Activated CD4-positive, alpha-beta memory T cell treated with anti-CD3 and anti-CD28 coated beads, Interleukin-2, amount 10 ng/mL, durations not matched to agents 7 days and 5 days (primary cell): Measurements from ENCODE around the gene IQGAP3. TPM values are rescaled to one million over a fixed set of nuclear protein-coding genes. Genes with fewer than 3 reads are reported as not detected.

ENCODE experiments used
- CTCF ChIA-PET: fragments of 350-600 bp; sonication (Branson Sonifier 250); formaldehyde crosslinking; loops from one replicate; lab custom pipeline; 2021; ENCODE audit warnings: antibody characterized with exemption, inconsistent platforms; lab: Charles Lee
- POLR2A ChIA-PET: fragments of 350-600 bp; sonication (Branson Sonifier 250); formaldehyde crosslinking; loops from one replicate; lab custom pipeline; 2021; ENCODE audit warnings: antibody characterized with exemption; lab: Charles Lee
- DNase-seq: peaks from one replicate; pipeline ENCODE4 v3.0.0-alpha.2; 2020
- H3K27ac Mint-ChIP-seq: one replicate; pipeline ENCODE4 v1.8.0; 2021; ENCODE audit warnings: mild to moderate bottlenecking, mixed read lengths
- H3K27me3 Mint-ChIP-seq: one replicate; pipeline ENCODE4 v1.8.0; 2021; ENCODE audit warnings: mixed read lengths
- H3K36me3 Mint-ChIP-seq: one replicate; pipeline ENCODE4 v1.8.0; 2021; ENCODE audit warnings: low read depth, mixed read lengths
- H3K4me1 Mint-ChIP-seq: one replicate; pipeline ENCODE4 v1.8.0; 2021; ENCODE audit warnings: mixed read lengths
- H3K4me3 Mint-ChIP-seq: one replicate; pipeline ENCODE4 v1.8.0; 2021; ENCODE audit warnings: mild to moderate bottlenecking, mixed read lengths
- H3K9me3 Mint-ChIP-seq: one replicate; pipeline ENCODE4 v1.8.0; 2021; ENCODE audit warnings: mixed read lengths
- total RNA-seq, 2 experiments: library from RNA; stranded (reverse); gene quantifications; one replicate each; pipeline ENCODE4 v1.2.3, GENCODE V29; 2021

IQGAP3 gene
- total RNA-seq, 2 experiments from 2014 or later = 18.4 to 19.7 TPM

DNA sequence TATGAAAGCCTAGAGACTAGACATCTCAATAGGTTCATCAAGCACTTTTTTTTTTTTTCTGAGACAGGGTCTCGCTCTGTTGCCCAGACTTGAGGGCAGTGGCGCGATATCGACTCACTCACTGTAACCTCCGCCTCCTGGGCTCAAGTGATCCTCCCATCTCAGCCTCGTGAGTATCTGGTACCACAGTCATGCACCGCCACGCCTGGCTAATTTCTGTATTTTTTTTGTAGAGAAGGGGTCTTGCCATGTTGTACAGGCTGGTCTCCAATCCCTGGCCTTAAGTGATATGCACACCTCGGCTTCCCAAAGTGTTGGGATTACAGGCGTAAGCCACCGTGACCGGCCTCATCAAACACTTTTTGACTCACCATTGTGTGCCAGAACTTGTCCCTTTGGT lies 29.5 kb upstream of the IQGAP3 start:
- Mint-ChIP-seq H3K4me1 (peaks cover 35% of the 10 kb centered on the region), H3K9me3 (no peaks in the 10 kb centered on the region), H3K27ac (no peak overlapping the region), H3K27me3 (no peaks in the 10 kb centered on the region), H3K36me3 (peaks cover 22% of the 10 kb centered on the region), H3K4me3 (peak overlapping the region; percentile 98)
- ChIA-PET POLR2A (interaction anchor here (0.6 to 4.0 kb wide), 5 partner anchors 11 to 145 kb away, joined by 3 to 45 read pairs (median 3); partner anchors contain the start of genes ISG20L2, MEF2D, METTL25B and NAXE), CTCF (interaction anchor here (1.2 to 2.5 kb wide), 3 partner anchors 121 to 216 kb away, joined by 3 to 10 read pairs (median 6); no protein-coding TSS in a partner anchor)
- DNase-seq = no peak

DNA sequence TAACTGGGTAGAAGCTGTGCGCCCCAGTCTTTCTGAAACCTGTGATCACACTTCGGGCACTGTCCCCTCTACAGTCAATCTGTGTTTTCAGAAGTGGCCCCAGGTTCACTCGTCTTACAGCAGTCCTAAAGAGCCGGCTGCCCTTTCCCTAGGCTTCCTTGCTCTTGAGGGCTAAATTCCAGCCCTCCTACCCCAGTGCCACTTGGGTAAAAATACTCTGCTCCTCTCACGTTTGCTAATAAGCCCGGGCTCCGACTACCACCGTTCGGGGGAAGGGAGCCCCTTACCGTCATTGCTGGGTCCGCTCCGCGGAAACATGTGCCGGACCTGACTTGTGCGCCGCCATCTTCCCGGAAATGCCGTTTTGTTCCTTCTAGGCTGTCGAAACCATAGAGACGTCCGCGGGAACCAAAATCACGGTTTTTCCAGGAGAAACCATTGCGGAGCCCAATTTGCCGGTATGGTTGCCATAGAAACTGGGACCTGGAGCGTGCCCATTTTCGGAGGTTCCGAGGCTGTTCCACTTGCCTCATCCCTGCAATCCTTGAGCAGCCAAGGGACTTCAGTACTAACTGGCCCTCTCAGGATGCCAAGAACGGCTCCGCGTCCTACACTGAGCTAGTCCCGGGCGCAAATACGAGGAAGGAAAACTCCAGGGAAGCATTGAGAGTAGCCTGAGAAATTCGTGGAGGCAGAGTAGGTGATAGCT lies 28.9 kb upstream of the IQGAP3 start, which contains the start of gene GPATCH4:
Gene GPATCH4, minus strand, starts transcription at position 358 of the 709 bp plus-strand sequence.
- peaks cover 25% of the 10 kb centered on the region for H3K36me3 Mint-ChIP-seq
- H3K27me3 Mint-ChIP-seq = no peaks in the 10 kb centered on the region
- peak within 1 kb of the TSS; percentile 88 for H3K27ac Mint-ChIP-seq
- DNase-seq = peak; percentile 88
- CTCF ChIA-PET = interaction anchor here (1.1 to 2.5 kb wide), 6 partner anchors 7 to 216 kb away, joined by 3 to 10 read pairs (median 6); partner anchors contain the start of gene MEF2D
- H3K9me3 Mint-ChIP-seq = no peaks in the 10 kb centered on the region
- peaks cover 35% of the 10 kb centered on the region for H3K4me1 Mint-ChIP-seq
- peak within 1 kb of the TSS; percentile 98 for H3K4me3 Mint-ChIP-seq
- POLR2A ChIA-PET = interaction anchor here (0.6 to 4.0 kb wide), 12 partner anchors 8 to 144 kb away, joined by 3 to 45 read pairs (median 4); partner anchors contain the start of genes ISG20L2, MEF2D, METTL25B and NAXE

DNA sequence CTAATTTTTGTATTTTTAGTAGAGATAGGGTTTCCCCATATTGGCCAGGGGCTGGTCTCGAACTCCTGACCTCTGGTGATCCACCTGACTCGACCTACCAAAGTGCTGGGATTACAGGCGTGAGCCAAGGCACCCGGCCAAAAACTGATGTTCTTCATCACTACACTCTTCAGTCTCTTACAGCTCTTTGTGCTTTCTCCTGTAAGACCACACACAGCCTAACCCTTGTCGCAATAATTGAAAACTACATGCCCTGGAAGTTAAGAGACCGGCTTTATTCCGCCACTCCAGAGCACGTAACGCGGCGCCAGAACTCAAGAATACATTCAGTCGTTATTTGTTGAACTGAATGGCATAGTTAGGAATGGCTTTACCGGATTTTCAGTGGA lies 28.4 kb upstream of the IQGAP3 start:
- CTCF ChIA-PET = interaction anchor here (0.8 to 2.5 kb wide), 6 partner anchors 8 to 215 kb away, joined by 3 to 10 read pairs (median 5); partner anchors contain the start of gene MEF2D
- Mint-ChIP-seq H3K4me3 (peak overlapping the region; percentile 98), H3K9me3 (no peaks in the 10 kb centered on the region), H3K36me3 (peaks cover 29% of the 10 kb centered on the region), H3K4me1 (peaks cover 35% of the 10 kb centered on the region), H3K27me3 (no peaks in the 10 kb centered on the region), H3K27ac (peak overlapping the region; percentile 88)
- POLR2A ChIA-PET = interaction anchor here (1.0 to 4.0 kb wide), 11 partner anchors 8 to 212 kb away, joined by 3 to 45 read pairs (median 4); partner anchors contain the start of genes ISG20L2, MEF2D, METTL25B and NAXE
- no peak for DNase-seq

DNA sequence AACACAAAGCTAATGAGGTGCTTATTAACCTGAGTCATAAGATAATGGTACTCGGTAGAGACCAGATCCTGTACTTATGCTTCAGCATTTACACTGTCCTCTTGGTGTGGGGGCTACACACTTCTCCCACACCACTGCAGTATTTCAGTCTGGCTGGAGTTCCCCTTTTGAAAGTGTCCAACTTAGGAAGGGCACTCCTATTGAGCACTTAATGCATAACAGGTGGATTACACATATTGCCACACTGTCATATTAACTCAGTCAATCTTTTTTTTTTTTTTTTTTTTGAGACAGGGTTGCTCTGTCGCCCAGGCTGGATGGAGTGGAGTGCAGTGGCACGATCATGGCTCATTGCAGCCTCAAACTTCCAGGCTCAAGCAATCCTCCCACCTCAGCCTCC lies 27.4 kb upstream of the IQGAP3 start:
- peaks cover 35% of the 10 kb centered on the region for H3K36me3 Mint-ChIP-seq
- peak overlapping the region; percentile 98 for H3K4me3 Mint-ChIP-seq
- no peak overlapping the region for H3K27ac Mint-ChIP-seq
- peaks cover 40% of the 10 kb centered on the region for H3K4me1 Mint-ChIP-seq
- H3K27me3 Mint-ChIP-seq = no peaks in the 10 kb centered on the region
- ChIA-PET CTCF (interaction anchor here (0.6 to 2.5 kb wide), 7 partner anchors 9 to 452 kb away, joined by 3 to 10 read pairs (median 4); partner anchors contain the start of gene MEF2D), POLR2A (interaction anchor here (1.0 to 4.0 kb wide), 7 partner anchors 9 to 211 kb away, joined by 3 to 45 read pairs (median 3); partner anchors contain the start of gene NAXE)
- DNase-seq = no peak
- no peaks in the 10 kb centered on the region for H3K9me3 Mint-ChIP-seq

DNA sequence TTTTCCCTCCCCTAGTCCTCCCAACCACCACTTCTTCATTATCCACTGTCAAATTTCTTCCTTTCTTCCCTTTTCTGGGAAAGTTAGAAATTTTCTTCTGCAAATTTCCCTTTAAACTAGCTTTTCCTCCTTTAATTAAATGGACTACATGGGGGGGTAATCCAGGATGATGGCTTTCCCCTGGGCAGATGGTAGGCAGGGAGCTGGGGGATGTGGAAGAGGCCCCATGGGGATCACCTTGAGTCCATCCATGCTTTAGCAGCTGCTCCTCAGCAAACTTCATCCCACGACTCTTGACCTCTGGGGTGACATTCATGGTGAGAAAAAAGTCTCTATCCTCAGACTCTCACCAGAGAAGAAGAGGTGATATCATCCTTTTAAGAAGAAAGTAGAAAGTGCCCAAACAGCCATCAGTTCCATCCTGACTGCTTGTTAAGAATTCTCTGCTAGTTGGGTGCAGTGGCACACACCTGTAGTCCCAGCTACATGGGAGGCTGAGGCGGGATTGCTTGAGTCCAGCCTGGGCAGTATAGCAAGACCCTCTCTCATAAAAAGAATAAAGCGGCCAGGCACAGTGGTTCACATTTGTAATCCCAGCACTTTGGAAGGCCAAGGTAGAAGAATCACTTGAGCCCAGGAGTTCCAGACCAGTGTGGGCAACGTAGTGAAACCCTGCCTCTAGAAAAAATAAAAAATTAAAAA lies 26.5 kb upstream of the IQGAP3 start:
- CTCF ChIA-PET = interaction anchor here (1.2 to 1.6 kb wide), 2 partner anchors 8 to 98 kb away, joined by 3 to 4 read pairs; no protein-coding TSS in a partner anchor
- Mint-ChIP-seq H3K36me3 (peaks cover 36% of the 10 kb centered on the region), H3K4me1 (peaks cover 43% of the 10 kb centered on the region), H3K27ac (no peak overlapping the region), H3K27me3 (no peaks in the 10 kb centered on the region), H3K4me3 (no peak overlapping the region), H3K9me3 (no peaks in the 10 kb centered on the region)
- POLR2A ChIA-PET = interaction anchor here (1.3 to 4.0 kb wide), 3 partner anchors 8 to 28 kb away, joined by 3 to 45 read pairs (median 13); partner anchors contain the start of gene NAXE
- no peak for DNase-seq

DNA sequence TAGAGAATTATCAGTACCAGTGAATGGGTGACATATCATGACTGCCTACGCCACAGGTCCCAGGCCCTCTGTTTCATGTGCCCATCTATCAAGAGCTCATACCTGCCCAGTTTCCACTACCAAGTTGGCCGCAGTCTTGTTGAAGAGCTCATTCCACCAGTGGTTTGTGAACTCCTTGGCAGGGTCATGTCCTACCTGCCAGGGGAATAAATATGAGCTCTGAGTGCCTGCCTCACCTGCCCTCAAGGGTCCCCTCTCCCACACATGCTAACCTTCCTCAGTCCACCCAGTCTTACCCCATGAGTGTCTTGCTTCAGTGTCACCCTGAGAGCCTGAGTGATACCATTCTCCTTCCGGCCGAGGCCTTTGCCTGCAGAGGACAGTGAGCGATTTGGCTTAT lies 25.8 kb upstream of the IQGAP3 start:
- Mint-ChIP-seq H3K4me1 (peaks cover 44% of the 10 kb centered on the region), H3K27ac (no peak overlapping the region), H3K27me3 (no peaks in the 10 kb centered on the region), H3K36me3 (peaks cover 37% of the 10 kb centered on the region), H3K9me3 (no peaks in the 10 kb centered on the region), H3K4me3 (no peak overlapping the region)
- CTCF ChIA-PET = interaction anchor here (1.2 to 1.8 kb wide), 2 partner anchors 97 to 213 kb away, joined by 3 to 6 read pairs; no protein-coding TSS in a partner anchor
- POLR2A ChIA-PET = interaction anchor here (1.3 to 4.0 kb wide), 3 partner anchors 7 to 27 kb away, joined by 3 to 45 read pairs (median 13); partner anchors contain the start of gene NAXE
- DNase-seq = no peak

DNA sequence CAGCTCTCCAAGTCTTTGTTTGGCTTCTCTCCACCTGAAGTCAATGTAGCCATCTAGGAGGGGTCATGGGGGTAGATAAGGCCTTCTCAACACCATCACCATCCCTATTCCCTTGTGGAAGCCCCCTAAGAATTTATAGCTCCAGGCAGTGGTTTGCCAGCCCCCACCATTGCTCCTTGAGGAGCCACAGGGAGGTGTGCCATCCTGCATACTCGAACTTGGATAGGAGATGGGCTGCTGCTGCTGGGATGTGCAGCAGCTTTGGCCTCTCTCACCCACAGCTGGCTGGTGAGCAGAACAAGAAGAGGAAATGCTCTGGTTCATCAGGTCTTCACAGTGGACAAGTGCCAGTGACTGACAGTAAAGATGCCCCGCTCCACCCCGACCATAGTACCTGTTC lies 24.1 kb upstream of the IQGAP3 start:
- no peak for DNase-seq
- ChIA-PET POLR2A (interaction anchor here (0.7 kb wide), 1 partner anchor 11 kb away, joined by 3 read pairs; no protein-coding TSS in a partner anchor), CTCF (no interaction called here)
- Mint-ChIP-seq H3K27ac (no peak overlapping the region), H3K36me3 (peaks cover 42% of the 10 kb centered on the region), H3K4me3 (no peak overlapping the region), H3K9me3 (no peaks in the 10 kb centered on the region), H3K27me3 (no peaks in the 10 kb centered on the region), H3K4me1 (peaks cover 42% of the 10 kb centered on the region)

DNA sequence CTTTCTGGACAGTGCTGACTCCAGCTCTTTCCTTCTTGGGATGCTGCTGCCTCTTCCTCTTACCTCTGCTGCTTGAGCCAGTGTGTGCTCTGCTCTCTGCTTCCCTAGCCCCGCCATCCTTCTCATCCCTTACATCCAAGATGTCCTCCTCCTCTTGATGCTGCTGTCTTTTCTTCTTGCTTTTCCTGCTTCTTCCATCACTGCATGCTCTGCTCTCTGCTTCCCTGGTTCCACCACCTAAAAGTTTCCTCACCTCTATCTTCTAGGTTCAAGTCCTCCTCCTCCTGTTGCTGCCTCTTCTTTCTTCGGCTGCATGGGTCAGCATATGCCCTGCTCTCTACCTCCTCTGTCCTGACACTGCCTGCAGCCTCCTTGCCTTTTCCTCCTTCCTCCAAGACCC lies 22.7 kb upstream of the IQGAP3 start:
- Mint-ChIP-seq H3K27me3 (no peaks in the 10 kb centered on the region), H3K4me1 (peaks cover 41% of the 10 kb centered on the region), H3K4me3 (no peak overlapping the region), H3K9me3 (no peaks in the 10 kb centered on the region), H3K36me3 (peaks cover 38% of the 10 kb centered on the region), H3K27ac (no peak overlapping the region)
- ChIA-PET POLR2A (no interaction called here), CTCF (interaction anchor here (2.3 kb wide), 1 partner anchor 13 kb away, joined by 7 read pairs; no protein-coding TSS in a partner anchor)
- no peak for DNase-seq

DNA sequence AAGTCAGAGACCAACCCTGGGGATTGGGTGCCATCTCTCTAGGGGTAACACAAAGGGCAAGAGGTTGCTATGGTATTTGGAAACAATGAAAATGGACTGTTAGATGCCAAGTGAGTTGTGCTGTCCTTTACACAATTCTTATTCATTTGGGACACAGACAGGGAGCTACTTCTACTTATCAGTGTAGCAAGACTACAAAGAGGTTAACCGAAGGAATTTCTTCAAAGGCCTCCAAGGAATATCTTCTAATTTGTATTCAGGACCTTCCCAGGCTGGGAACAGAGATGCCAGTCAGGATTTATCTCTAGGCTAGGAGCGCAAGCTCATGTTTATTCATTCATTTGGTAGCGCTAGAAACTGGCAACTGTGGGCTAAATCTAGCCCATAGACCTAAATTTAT lies 21.8 kb upstream of the IQGAP3 start:
- Mint-ChIP-seq H3K36me3 (peaks cover 38% of the 10 kb centered on the region), H3K27ac (no peak overlapping the region)
- POLR2A ChIA-PET = interaction anchor here (0.8 to 1.7 kb wide), 3 partner anchors 14 to 29 kb away, joined by 3 to 6 read pairs (median 4); no protein-coding TSS in a partner anchor

DNA sequence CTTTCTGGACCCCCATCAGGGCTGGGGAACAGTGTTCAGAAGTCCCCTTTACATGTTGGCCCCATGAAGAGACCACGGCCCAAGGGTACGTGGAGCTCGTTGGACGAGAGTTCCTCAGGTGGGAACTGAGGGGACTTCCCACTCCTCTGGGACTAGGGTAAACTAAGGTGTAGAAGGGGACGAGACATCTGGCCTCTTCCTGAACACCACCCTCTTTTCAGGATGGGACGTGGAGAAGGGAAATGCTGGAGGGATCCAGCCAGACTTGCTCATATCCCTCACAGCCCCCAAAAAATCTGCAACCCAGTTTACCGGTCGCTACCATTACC lies 21.3 kb upstream of the IQGAP3 start:
- POLR2A ChIA-PET = interaction anchor here (0.8 to 3.1 kb wide), 6 partner anchors 15 to 113 kb away, joined by 3 to 29 read pairs (median 4); partner anchors contain the start of gene MEF2D
- CTCF ChIA-PET = interaction anchor here (0.6 to 3.4 kb wide), 5 partner anchors 10 to 635 kb away, joined by 3 to 16 read pairs (median 3); no protein-coding TSS in a partner anchor
- Mint-ChIP-seq H3K4me1 (peaks cover 32% of the 10 kb centered on the region), H3K4me3 (no peak overlapping the region), H3K9me3 (no peaks in the 10 kb centered on the region), H3K36me3 (peaks cover 35% of the 10 kb centered on the region), H3K27ac (no peak overlapping the region), H3K27me3 (no peaks in the 10 kb centered on the region)
- DNase-seq = no peak

More for the DNA sequence above, 21.8 kb upstream of the IQGAP3 start:
- H3K27me3 Mint-ChIP-seq = no peaks in the 10 kb centered on the region
- H3K4me1 Mint-ChIP-seq = peaks cover 34% of the 10 kb centered on the region
- H3K4me3 Mint-ChIP-seq = no peak overlapping the region
- CTCF ChIA-PET = interaction anchor here (1.0 to 2.3 kb wide), 3 partner anchors 9 to 208 kb away, joined by 3 to 7 read pairs (median 3); no protein-coding TSS in a partner anchor
- H3K9me3 Mint-ChIP-seq = no peaks in the 10 kb centered on the region
- no peak for DNase-seq

DNA sequence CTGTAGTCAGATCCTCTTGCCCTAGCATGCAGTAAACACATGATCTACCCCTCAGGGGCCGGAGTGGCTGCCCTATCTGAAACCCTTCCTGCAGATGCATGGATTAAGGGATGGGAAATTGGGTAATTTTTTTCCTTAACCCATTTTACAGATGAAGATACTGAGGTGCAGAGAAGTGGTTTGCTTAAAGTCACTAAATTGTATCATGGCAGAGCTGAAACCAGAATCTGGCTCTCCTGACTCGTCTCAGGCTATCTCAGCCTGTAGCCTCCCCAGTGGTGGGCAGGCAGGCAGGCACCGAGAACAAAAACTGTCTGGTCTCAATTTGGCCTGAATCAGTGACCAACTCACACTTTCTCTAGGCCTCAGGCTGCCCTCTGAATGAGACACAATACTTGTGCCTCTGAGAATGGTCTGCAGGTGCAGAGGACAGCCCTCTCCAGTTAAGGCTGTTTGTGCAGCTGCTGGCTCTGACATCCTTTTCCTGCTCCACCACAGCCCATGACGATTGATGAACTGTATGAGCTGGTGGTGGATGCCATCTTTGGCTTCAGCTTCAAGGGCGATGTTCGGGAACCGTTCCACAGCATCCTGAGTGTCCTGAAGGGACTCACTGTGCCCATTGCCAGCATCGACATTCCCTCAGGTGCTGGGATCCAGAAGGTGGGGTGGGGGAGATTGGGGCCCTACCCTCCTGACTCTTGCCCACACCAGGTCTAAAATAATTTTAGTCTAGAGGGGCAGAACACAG lies 20.7 kb upstream of the IQGAP3 start:
- peaks cover 30% of the 10 kb centered on the region for H3K36me3 Mint-ChIP-seq
- H3K4me3 Mint-ChIP-seq = peak overlapping the region; percentile 79
- ChIA-PET CTCF (interaction anchor here (0.6 to 3.4 kb wide), 6 partner anchors 11 to 634 kb away, joined by 3 to 16 read pairs (median 6); no protein-coding TSS in a partner anchor), POLR2A (interaction anchor here (0.7 to 3.1 kb wide), 9 partner anchors 10 to 136 kb away, joined by 3 to 29 read pairs (median 3); partner anchors contain the start of gene MEF2D)
- no peaks in the 10 kb centered on the region for H3K27me3 Mint-ChIP-seq
- peak overlapping the region; percentile 64 for H3K27ac Mint-ChIP-seq
- H3K4me1 Mint-ChIP-seq = peaks cover 29% of the 10 kb centered on the region
- DNase-seq = no peak
- no peaks in the 10 kb centered on the region for H3K9me3 Mint-ChIP-seq
